ENCODE measurements around the gene TMOD4. TPM values are rescaled to one million over a fixed set of nuclear protein-coding genes. Genes with fewer than 3 reads are reported as not detected.
A peak's percentile ranks its signal among the peaks of the same experiment; 100 is the strongest.
"Not testable (repeated sequence)": the region's sequence is repeated elsewhere in the genome, so short reads cannot be mapped to it uniquely, and the experiment has no call there.

TMOD4 gene
- total RNA-seq = 1 to 10 TPM; 1.2 to 1.6 TPM
- long read RNA-seq = 0 reads

- no peak for DNase-seq
- intact Hi-C loops (cut with DNase I, micrococcal nuclease) = no loop called here
- ATAC-seq = peak; percentile 55
Measured at GRCh38 chr1:151175863-151176262, at the start of gene TMOD4. TSS of gene TMOD4 (minus strand) at chr1:151175981. CDS start at chr1:151174875, 1,106 bp downstream.

GRCh38 chr1:151222130-151222529 is 46.3 kb upstream of the TMOD4 start:
- no peak for ATAC-seq
- DNase-seq = no peak
- intact Hi-C loops (cut with DNase I, micrococcal nuclease) = no loop called here

GRCh38 chr1:151221616-151222015 is 45.8 kb upstream of the TMOD4 start:
- intact Hi-C loops (cut with DNase I, micrococcal nuclease) = no loop called here
- ATAC-seq (no peak), DNase-seq (no peak)

GRCh38 chr1:151213560-151213959 is 37.8 kb upstream of the TMOD4 start:
- intact Hi-C loops (cut with DNase I, micrococcal nuclease) = no loop called here
- no peak for ATAC-seq
- DNase-seq = no peak

GRCh38 chr1:151211972-151212705 is 36.4 kb upstream of the TMOD4 start:
- DNase-seq = no peak
- intact Hi-C loops (cut with DNase I, micrococcal nuclease) = no loop called here

GRCh38 chr1:151210830-151211229 is 35.0 kb upstream of the TMOD4 start:
- intact Hi-C loops (cut with DNase I, micrococcal nuclease) = no loop called here
- DNase-seq (no peak), ATAC-seq (no peak)

More at GRCh38 chr1:151211972-151212705, 36.4 kb upstream of the TMOD4 start:
- no peak for ATAC-seq

GRCh38 chr1:151205381-151205965 is 29.7 kb upstream of the TMOD4 start:
- DNase-seq; ATAC-seq; intact Hi-C loops (cut with DNase I, micrococcal nuclease): not testable (repeated sequence)

- ATAC-seq = no peak
- DNase-seq = no peak
- intact Hi-C loops (cut with DNase I, micrococcal nuclease) = loop anchor here in 1 of 2 donors (5.0 kb wide), 1 partner anchor 52 kb away; the partner anchor contains the start of gene PSMD4
Measured at GRCh38 chr1:151199873-151200581, 24.2 kb upstream of the TMOD4 start.

GRCh38 chr1:151198254-151199127 is 22.7 kb upstream of the TMOD4 start, which contains the start of gene PIP5K1A:
TSS of gene PIP5K1A (plus strand) at chr1:151198552. CDS start at chr1:151198997, 445 bp downstream.
- ATAC-seq (peak; percentile 72), DNase-seq (peak; percentile 99)
- intact Hi-C loops (cut with DNase I, micrococcal nuclease) = loop anchor here in 1 of 2 donors (5.0 kb wide), 1 partner anchor 54 kb away; the partner anchor contains the start of gene PSMD4

GRCh38 chr1:151197863-151198253 is 22.1 kb upstream of the TMOD4 start:
- intact Hi-C loops (cut with DNase I, micrococcal nuclease) = loop anchor here in 1 of 2 donors (5.0 kb wide), 1 partner anchor 54 kb away; the partner anchor contains the start of gene PSMD4
- DNase-seq (peak in 1 of 2 donors; percentile 21), ATAC-seq (peak; percentile 3)

GRCh38 chr1:151196292-151196800 is 20.6 kb upstream of the TMOD4 start:
- intact Hi-C loops (cut with DNase I, micrococcal nuclease) = loop anchor here in 1 of 2 donors (5.0 kb wide), 1 partner anchor 56 kb away; the partner anchor contains the start of gene PSMD4
- ATAC-seq = peak; percentile 48

GRCh38 chr1:151194894-151195594 is 19.3 kb upstream of the TMOD4 start:
- intact Hi-C loops (cut with DNase I, micrococcal nuclease) = loop anchor here in 1 of 2 donors (5.0 kb wide), 1 partner anchor 57 kb away; the partner anchor contains the start of gene PSMD4
- ATAC-seq (peak; percentile 69), DNase-seq (peak; percentile 86 to 94)

More at GRCh38 chr1:151196292-151196800, 20.6 kb upstream of the TMOD4 start:
- peak; percentile 80 to 83 for DNase-seq

- intact Hi-C loops (cut with DNase I, micrococcal nuclease) = no loop called here
- DNase-seq (no peak), ATAC-seq (no peak)
Measured at GRCh38 chr1:151193856-151194255, 18.1 kb upstream of the TMOD4 start.

- intact Hi-C loops (cut with DNase I, micrococcal nuclease) = no loop called here
- ATAC-seq (no peak), DNase-seq (no peak)
Measured at GRCh38 chr1:151193304-151193703, 17.5 kb upstream of the TMOD4 start.

- intact Hi-C loops (cut with DNase I, micrococcal nuclease) = no loop called here
- no peak for ATAC-seq
- no peak for DNase-seq
Measured at GRCh38 chr1:151192047-151192446, 16.3 kb upstream of the TMOD4 start.

- intact Hi-C loops (cut with DNase I, micrococcal nuclease) = no loop called here
- ATAC-seq (peak; percentile 94), DNase-seq (peak; percentile 87 to 90)
Measured at GRCh38 chr1:151189637-151190445, 14.1 kb upstream of the TMOD4 start, which contains the start of gene VPS72. TSS of gene VPS72 (minus strand) at chr1:151190197. CDS start at chr1:151190121, 76 bp downstream.

All from left colon (tissue), 2 donors.